Measurements from ENCODE around the gene DPYSL5. TPM values are rescaled to one million over a fixed set of nuclear protein-coding genes. Genes with fewer than 3 reads are reported as not detected.
A peak's percentile ranks its signal among the peaks of the same experiment; 100 is the strongest.
"Not testable (repeated sequence)": the region's sequence is repeated elsewhere in the genome, so short reads cannot be mapped to it uniquely, and the experiment has no call there.

DPYSL5 gene
- total RNA-seq, 1 donor from 2014 or later: 0.72 TPM

DNA sequence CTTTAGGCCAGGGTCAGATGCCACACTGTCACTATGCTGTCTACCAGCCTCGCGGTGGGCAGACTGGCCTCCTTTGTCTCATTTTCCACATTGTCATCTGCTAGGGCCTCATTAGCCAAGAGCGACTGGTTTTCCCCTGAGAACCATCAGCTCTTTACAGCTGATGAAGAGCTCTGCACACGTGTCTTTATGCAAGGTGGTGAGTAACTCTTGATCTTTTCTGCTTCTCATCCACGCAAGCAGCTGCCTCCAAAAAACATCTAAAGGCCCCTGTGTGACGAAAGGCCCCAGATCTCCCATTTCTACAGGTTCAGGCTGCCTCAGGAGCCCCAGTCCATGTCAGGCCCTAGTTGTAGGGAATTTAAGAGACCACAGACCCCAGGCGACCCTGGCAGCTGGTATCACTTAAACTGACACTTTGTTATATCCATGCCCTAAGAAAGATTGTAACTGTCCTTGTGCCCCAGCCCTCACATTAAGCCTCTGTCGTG, 52.9 kb downstream of the DPYSL5 start:
- DNase-seq (ENCODE audit: low spot score): no peak

DNA sequence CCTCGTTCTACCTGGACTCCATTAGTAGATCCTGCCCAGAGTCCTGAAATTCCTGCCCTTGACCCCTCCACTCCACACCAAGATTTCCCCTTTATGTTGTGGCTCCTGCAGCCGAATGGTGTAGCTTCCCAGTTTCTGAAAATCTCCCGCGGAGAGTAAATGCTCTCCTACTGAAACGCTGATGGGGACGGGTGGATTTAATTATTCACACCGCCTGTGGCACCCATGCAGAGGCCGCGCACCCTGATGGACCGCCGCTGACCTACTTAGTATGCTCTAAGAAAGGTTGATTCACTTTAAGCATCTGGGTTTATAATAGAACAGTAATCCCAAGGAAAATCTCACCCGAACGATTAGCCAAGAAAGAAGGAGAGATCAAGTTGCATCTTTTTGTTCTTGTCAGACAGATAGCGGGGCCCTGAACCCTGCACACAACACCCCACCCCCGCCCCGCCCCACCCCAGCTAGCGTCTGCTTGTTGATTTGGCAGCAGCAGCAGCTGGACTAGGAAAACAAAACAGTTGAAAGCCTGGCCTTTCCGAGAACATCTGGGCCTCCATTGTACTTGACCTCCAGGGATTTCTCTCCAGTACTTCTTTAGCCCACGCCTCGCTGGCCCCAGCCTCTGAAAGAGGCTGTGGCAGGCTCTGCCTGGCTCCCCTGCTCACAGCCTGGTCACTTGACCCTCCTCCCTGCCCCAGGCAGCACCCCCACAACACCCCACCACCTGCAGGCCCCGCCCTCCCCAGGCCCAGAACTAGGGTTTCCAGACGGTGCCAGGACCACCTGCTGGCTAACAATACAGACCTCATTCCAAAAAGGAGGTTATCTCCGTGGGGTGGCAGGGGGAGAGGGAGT, 53.6 kb downstream of the DPYSL5 start:
- peak; percentile 22 for DNase-seq (ENCODE audit: low spot score)

DNA sequence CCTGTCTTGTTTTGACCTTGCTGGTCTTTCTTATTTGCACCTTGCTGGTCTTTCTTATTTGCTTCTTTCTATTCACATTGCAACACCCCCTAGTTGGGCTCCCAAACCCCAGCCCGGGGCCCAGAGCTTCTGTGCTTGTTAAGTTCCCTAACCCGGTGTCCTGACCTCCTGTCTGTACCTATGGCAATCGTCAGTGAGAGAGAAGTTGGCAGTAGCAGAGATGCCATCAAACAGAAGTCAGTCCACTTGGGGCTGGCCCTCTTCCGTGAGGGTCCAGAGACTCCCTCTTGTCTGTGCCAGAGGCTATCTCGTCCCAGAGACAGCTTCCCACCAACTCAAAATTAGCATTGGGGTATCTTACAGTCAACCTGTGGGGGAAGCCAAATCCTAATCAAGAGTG, 55.7 kb downstream of the DPYSL5 start:
- no peak for DNase-seq (ENCODE audit: low spot score)

DNA sequence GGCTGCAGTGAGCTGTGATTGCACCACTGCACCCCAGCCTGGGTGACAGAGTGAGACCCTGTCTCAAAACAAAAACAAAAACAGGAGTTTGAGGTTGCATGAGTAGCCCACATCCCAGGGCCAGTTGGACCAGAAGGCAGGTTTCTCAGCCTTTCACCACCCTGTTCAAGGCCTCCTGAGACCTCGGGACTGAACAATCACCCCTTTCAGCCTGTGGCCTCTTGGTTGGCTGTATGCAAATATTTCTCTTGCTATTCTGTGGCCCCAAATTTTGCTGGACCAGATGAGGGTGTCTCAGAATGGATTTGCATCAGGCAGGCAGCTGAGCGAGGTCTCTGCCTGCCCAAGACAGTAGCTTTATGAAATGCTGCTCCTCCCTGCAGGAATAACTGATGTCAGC, 56.9 kb downstream of the DPYSL5 start:
- no peak for DNase-seq (ENCODE audit: low spot score)

DNA sequence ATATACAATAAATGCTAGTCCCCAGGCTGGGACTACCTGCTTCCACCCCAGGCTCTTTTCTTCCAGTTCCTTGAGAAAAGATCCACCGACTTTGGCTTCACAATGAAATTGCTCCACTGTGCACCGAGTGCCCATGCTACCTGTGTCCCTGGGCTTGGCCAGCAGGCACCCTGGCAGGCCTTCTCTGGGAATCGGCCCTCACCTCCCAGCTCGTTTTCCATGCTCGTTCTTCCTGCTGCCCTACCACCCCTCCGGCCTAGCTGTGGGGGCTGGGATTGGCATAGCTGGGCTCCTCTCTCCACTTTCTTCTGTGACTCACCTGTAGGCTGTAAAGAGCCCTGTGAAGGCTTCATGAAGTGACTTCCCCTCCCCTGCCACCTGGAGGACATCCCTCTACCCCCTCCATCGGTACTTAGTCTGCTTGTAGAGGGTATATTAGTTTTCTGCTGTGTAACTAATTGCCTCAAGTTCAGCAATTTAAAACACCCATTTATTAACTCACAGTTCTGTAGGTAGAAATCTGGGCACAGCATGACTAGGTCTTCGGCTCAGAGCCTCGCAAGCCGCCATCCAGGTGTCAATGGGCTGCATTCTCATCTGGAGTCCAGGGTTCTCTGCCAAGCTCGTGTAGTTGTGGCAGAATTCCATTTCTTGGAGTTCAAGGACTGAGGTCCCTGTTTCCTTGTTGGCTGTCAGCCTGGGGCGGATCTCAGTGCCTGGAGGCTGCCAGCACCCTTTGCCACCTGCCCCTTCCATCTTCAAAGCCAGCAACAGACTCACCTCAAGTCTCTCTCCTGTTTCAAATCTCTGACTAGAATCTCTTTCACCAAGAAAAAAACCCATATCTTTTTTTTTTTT, 57.6 kb downstream of the DPYSL5 start:
- no peak for DNase-seq (ENCODE audit: low spot score)

DNA sequence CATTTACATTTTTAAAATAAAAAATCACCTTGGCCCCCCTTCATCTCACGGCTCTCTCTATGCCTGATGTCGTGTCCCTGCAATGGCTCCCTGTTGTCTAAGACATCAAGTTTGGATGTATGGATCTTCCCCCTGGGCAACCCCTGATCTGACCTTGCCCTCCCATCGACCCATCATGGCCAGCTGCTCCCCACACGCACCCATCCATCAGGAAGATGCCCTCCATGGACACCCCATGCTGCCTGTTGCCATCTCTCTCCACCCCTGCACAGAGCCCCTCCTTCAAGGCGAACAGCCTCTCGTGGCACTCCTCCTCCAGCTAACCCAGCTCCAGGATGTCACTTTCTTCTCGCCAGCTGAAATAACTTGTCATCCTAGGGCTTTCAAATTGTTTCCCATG, 59.5 kb downstream of the DPYSL5 start:
- no peak for DNase-seq (ENCODE audit: low spot score)

DNA sequence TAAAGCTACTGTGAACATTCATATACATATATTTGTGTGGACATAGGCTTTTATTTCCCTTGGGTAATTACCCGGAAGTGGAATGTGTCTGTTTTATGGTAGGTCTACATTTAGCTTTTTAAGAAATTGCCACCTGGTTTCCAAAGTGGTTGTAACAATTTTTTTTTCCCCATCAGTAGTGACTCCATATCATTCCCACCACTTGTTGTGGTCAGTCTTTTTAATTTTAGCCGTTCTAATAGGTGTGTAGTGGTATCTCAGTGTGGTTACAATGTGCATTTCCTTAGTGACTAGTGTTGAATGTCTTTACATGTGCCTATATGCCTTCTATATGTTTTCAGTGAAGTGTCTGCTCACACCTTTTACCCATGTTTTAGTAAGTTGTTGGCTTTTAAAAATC, 62.2 kb downstream of the DPYSL5 start:
- no peak for DNase-seq (ENCODE audit: low spot score)

DNA sequence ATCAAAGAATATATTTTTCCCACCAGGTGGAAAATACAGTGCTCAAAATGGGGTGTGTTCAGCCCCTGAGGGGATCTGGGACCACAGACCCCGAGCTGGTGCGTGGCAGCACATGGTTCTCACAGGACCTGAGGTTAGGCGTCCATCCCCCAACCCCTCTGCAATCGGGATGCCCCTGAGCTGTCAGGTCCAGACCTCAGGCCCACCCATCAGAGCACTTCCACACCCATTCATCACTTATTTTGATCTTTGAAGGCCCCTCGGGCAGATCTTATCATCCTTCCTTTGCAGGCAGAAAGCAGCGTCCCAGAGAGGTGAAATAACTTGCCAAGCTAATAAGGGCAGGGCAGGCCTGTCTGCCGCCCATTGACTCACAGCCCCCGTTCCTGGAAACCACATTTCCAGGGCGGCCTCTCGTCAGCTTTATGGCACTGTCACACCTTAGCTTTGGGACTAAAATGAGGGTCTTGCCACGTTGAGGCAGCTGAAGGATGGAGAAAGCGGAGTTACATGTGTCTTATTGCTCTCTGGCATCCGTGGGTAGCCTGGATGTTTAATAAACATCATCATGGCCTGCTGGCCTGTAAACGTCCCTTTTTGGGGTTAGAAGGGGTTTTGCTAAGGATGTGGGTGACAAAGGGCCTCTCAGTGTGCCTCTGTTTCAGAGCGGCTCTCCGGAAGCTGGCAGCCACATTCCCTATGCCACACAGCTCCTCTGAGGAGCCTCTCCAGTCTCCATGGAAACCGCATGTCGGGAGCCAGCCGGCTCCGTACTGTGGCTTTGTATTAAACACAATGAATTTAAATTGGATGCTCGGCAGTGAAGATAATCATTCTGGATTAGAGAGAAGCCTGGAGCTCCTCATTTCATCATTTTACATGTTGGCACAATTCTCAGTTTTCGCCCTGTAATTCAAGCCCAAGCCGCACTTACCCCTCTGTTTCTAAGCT, 64.3 kb downstream of the DPYSL5 start:
- DNase-seq (ENCODE audit: low spot score): peak; percentile 66

DNA sequence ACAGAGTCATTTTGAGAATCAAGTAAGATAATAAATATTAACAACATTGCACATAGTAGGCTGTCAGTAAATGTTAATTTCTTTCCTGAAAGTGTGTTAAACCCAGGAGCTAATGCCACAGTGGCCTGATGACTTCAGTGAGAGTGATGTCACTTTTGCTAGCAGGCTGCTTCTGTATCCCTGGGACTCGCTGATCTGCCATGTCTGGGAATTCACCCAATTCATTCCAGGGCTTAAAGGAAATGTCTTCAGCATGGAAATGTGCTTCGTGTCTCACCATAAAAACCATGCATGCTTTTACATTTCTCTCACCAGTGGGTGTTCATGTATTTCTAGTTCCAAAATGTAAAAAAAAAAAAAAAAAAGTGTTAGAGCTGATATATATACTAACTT, 65.7 kb downstream of the DPYSL5 start:
- DNase-seq (ENCODE audit: low spot score): peak; percentile 96

DNA sequence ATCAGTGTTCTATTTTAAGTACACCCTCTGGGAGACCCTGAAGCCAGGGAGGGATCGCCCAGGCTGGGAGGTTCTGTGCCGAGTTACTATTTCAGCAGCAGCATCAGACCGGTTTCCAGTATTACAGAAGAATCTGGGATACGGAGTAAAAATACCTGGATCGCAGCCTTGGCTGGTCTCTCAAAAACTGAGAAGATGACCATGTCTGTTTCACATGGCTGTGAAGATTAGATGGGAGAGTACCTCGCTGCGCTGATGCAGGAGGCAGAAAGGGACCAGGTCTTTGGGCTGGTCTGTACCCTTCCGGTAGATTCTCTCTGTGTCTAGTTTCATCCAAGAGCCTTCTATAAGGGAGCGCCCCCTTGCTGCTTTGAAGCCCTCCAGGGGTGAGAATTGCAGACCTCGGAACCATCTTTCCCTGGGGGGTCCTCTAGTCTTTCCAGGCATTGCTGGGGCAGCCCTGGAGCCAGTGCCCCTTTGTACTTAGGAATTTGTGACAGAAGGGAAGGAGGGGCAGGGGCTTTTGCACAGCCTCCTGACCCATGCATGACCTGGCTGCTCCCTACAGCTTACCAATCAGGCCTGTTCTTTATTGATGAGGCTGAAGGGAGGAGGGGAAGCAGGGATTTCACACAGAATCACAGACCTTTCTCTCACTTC, 66.2 kb downstream of the DPYSL5 start:
- no peak for DNase-seq (ENCODE audit: low spot score)

DNA sequence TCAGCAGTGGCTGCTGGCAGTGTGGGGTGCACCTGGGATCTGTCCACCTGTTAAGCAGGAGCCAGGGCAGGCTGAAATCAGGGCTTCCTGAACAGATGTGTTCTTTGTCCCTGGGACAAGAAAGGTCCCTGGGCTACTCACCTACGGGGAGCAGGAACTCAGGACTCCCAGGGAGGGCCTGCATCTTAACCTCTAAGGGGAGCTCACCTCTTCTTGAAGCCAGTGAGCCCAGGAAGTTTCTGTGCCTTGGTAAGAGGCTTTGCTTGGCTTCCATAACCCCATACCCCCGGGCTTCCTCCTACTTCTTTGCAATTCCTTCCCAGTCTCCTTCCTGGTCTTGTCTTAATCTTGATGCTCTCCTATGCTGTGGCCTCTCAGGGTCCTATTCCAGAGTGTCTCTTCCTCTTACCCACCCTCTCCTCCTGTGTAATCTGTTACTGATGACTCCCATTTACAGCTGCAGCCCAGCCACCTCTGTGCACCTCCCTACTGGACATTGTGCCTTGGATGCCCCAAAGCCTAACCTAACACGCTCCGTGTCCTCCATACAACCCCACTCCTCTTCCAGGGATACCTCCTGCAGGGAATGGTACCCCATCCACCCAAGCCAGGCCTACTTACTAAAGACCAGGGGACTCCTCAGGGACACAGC, 66.9 kb downstream of the DPYSL5 start:
- no peak for DNase-seq (ENCODE audit: low spot score)

DNA sequence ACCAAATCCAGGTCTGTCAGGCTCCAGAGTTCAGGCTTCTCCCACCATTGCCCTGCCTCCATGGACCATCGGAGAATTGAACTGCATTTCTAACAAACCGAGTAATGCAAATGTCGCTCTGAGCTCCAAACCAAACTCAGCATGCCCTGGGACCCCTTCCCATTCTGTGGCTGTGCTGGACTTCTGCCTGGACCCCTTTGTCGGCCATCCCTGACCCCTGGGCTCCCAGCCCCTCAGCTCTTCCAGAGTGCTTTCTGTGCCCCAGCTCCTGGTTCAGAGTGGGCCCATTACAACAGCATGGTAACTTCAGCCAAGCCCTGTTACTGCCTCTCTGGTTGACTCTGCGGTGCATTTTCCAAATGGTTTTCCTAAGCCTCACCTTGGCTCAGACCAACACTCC, 67.4 kb downstream of the DPYSL5 start:
- DNase-seq (ENCODE audit: low spot score): no peak

DNA sequence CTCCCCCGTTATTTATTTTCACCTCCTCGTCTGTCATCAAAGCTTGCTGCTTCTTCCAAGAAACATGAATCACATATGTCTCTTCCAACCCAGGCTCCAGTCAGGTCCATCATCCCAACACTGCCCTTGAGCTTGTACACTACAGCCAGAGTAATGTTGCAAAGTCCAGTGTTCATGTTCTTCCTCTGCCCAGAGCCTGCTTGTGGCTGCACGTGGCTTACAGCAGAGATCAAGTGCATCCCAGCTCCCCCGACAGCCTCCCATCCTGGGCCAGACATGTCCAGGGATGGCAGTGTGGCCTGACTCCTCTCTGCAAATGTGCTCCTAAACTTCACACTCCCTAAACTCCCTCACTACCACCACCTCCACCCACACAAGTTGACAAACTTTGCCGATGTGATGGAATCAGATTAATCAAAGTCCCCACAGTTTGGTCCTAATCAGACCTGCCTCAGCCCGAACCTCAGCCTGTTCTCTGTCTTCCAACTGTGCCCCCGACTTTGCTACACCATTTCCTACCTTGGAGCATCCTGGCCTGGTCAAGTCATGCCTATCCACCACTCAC, 68.3 kb downstream of the DPYSL5 start:
- no peak for DNase-seq (ENCODE audit: low spot score)

DNA sequence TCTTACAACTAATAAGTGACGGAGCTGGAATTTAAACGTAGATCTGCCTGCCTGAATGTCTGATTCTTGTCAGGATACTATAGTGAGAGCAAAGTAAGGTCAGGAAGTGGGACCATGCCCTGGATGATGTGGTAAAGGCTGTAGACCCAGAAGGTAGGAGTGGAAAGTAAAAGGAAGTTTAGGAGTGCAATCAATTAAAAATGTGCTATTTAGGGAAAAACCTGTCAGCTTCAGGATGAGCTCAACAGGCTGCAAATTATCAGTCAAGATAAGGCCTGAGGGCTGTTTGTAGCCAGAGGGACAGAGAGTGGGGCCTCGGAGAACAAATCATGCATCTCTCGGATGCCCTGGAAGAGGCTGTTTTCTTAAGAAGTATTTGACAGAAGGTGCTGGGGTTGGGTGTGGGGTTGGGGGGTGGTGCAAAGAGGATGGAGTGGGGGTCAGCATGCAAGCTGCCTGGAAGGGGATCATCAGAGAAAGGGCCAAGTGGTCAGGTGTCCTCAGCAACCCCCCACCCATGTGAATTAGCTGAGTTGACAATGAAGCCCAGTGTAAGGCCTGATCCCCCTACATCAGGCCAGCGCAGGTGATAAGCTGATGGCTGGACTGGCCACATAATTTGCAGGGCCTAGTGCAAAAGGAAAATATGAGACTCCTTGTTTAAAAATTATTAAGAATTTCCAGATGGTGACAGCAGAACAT, 69.4 kb downstream of the DPYSL5 start:
- no peak for DNase-seq (ENCODE audit: low spot score)

DNA sequence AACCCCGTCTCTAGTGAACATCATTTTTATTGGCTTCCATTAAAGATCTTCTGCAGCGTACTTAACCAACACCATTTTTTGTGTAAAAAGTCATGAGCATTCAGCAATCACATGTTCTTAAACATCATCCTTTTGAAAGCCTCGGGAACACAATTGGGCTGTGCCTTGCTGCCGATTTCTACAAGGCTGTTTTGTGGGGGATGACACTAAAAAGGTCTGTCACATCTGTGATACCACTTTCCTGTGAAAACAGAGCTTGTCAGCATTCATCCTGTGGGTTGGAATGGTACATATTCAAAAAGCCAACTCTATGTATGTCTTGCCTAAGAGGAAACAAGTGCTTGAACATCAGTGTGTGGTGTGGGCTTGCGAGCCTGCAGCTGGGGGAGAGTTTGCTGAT, 73.4 kb downstream of the DPYSL5 start:
- no peak for DNase-seq (ENCODE audit: low spot score)

DNA sequence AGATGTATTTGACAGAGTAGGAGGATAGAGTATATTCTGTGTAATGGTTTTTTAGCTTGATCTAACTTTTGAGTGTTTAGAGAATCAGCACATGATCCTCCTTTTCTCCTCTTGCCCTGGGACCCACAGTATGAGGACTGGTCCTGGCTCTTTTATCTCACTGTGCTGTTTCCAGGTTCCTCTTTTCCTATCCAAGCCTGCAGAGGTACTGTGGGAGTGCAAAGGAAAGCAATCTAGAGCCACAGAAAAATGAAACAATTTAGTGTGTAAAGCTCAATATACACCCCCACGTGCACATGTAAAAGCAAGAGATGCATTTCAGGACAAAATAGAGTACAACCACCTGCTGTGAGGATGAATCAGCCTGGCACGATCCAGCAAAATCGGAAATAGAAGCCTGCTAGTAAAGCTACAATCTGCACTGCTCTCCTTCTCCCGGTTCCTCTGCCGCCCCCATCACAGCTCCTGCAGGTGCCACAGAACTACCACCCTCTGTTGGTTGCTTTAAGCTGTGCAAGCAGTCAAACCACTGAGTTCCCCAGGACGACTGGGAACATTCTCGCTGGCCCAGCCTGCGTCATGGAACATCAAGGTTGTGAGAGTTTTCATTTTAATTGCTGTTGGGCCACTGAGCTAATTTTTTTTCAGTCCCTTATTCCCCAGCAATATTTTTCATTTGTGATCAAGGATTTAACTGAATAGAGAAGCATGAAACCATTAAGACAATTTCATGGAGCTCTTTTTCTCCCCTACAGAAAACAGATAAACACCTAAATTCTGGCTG, 74.7 kb downstream of the DPYSL5 start:
- DNase-seq (ENCODE audit: low spot score): peak; percentile 28

DNA sequence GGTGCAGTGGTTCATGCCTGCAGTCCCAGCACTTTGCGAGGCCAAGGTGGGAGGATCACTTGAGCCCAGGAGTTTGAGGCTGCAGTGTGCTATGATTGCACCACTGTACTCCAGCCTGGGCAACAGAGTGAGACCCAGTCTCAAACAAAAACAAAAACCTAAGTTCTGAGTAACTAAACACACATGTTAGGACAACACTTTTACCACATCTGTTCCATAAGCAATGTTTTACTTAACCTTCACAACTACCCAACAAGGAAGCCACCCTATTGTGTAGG, 75.2 kb downstream of the DPYSL5 start:
- not testable (repeated sequence) for DNase-seq (ENCODE audit: low spot score)

DNA sequence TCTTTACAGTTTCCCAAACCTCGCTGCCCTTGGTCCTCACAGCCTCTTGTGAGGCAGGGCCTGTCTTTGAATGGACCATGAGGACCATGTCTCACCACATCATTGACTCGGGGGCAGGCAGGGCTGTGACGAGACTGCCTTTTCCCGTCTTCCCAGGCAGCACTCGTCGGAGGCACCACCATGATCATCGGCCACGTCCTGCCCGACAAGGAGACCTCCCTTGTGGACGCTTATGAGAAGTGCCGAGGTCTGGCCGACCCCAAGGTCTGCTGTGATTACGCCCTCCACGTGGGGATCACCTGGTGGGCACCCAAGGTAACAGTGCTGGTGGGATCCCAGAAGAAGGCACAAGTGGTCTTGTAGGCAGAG, 76.8 kb downstream of the DPYSL5 start:
- no peak for DNase-seq (ENCODE audit: low spot score)

Data from umbilical cord (tissue), 2 donors.